ENCODE data around the gene HNF1A.

- TF ChIP-seq, protein P1, sequence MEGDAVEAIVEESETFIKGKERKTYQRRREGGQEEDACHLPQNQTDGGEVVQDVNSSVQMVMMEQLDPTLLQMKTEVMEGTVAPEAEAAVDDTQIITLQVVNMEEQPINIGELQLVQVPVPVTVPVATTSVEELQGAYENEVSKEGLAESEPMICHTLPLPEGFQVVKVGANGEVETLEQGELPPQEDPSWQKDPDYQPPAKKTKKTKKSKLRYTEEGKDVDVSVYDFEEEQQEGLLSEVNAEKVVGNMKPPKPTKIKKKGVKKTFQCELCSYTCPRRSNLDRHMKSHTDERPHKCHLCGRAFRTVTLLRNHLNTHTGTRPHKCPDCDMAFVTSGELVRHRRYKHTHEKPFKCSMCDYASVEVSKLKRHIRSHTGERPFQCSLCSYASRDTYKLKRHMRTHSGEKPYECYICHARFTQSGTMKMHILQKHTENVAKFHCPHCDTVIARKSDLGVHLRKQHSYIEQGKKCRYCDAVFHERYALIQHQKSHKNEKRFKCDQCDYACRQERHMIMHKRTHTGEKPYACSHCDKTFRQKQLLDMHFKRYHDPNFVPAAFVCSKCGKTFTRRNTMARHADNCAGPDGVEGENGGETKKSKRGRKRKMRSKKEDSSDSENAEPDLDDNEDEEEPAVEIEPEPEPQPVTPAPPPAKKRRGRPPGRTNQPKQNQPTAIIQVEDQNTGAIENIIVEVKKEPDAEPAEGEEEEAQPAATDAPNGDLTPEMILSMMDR (IDR thresholded peaks at IDR 0.05; ENCODE audit: poor library complexity, severe bottlenecking) = no peak
- TF ChIP-seq EP300 (conservative IDR thresholded peaks at IDR 0.05; ENCODE audit: poor library complexity, severe bottlenecking) (no peak), POLR2AphosphoS5 (IDR thresholded peaks at IDR 0.05) (no peak), TAF1 (IDR thresholded peaks at IDR 0.05; ENCODE audit: low read depth) (no peak), SMC3 (conservative IDR thresholded peaks at IDR 0.05; ENCODE audit: poor library complexity) (no peak)
Measured at GRCh38 chr12:121048442-121048841, 70.1 kb downstream of the HNF1A start.
